A673 (cell line): ENCODE results near the gene ENDOG. TPM values are rescaled to one million over a fixed set of nuclear protein-coding genes. Genes with fewer than 3 reads are reported as not detected.

Experiments
- BruUV-seq: library from RNA; stranded (reverse); fragments of 400-500 nt; replicated peaks from 2 replicates; lab custom pipeline; 2021; lab: Mats Ljungman, UMichigan
- CTCF ChIA-PET: fragments of 300-600 bp; sonication (Branson Sonifier 250); formaldehyde crosslinking; loops from one replicate; lab custom pipeline; 2022; ENCODE audit warnings: antibody characterized with exemption; lab: Charles Lee
- POLR2A ChIA-PET: fragments of 300-600 bp; sonication (Branson Sonifier 250); formaldehyde crosslinking; loops from one replicate; lab custom pipeline; 2022; ENCODE audit warnings: antibody characterized with exemption; ENCODE audit not compliant: low non-redundant PET; lab: Charles Lee
- DNase-seq: peaks from one replicate; pipeline ENCODE4 v3.0.0-alpha.2; 2015; ENCODE audit warnings: low spot score
- H3K27ac ChIP-seq: fragments of 200-600 bp; sonication (generic); 2 replicates; pipeline ENCODE4 v1.5.1; 2016; ENCODE audit warnings: mixed run types, low read depth, mild to moderate bottlenecking, mixed read lengths, antibody characterized with exemption, low read length; ENCODE audit not compliant: poor library complexity, severe bottlenecking
- H3K27me3 ChIP-seq: fragments of 200-600 bp; sonication (generic); replicated peaks from 2 replicates; pipeline ENCODE4 v1.6.1; 2017; ENCODE audit warnings: mixed run types, low read depth, mild to moderate bottlenecking, mixed read lengths, antibody characterized with exemption, low read length; ENCODE audit not compliant: insufficient read depth, poor library complexity
- H3K36me3 ChIP-seq: fragments of 200-600 bp; sonication (generic); 2 replicates; pipeline ENCODE4 v1.6.1; 2016; ENCODE audit warnings: mixed run types, mild to moderate bottlenecking, mixed read lengths, antibody characterized with exemption, low read length; ENCODE audit not compliant: insufficient read depth, poor library complexity, severe bottlenecking
- H3K4me1 ChIP-seq: fragments of 200-600 bp; sonication (generic); 2 replicates; pipeline ENCODE4 v1.6.1; 2017; ENCODE audit warnings: mixed run types, mild to moderate bottlenecking, mixed read lengths, antibody characterized with exemption, low read length; ENCODE audit not compliant: insufficient read depth, poor library complexity, severe bottlenecking
- H3K4me3 ChIP-seq: fragments of 200-600 bp; sonication (generic); 2 replicates; pipeline ENCODE4 v1.5.1; 2016; ENCODE audit warnings: low read depth, mixed run types, mild to moderate bottlenecking, mixed read lengths, low read length; ENCODE audit not compliant: poor library complexity, severe bottlenecking
- H3K9me3 ChIP-seq: fragments of 200-600 bp; sonication (generic); 2 replicates; pipeline ENCODE4 v1.6.1; 2016; ENCODE audit warnings: mixed run types, low read depth, mild to moderate bottlenecking, mixed read lengths, antibody characterized with exemption, low read length; ENCODE audit not compliant: poor library complexity, severe bottlenecking
- CTCF ChIP-seq: fragments of 300-800, 200-600 bp; sonication (generic); conservative IDR thresholded peaks from 2 replicates; pipeline ENCODE4 v1.5.1; 2017; ENCODE audit warnings: low read depth, mild to moderate bottlenecking, antibody characterized with exemption, low read length, moderate library complexity, mixed read lengths
- EZH2 ChIP-seq: fragments of 200-600 bp; sonication (generic); IDR thresholded peaks from 2 replicates; pipeline ENCODE4 v1.6.1; 2017; ENCODE audit warnings: borderline replicate concordance, low read depth, mild to moderate bottlenecking, mixed read lengths, antibody characterized with exemption, low read length; ENCODE audit not compliant: poor library complexity, severe bottlenecking
- intact Hi-C: fragments of 100-400 bp; cut with micrococcal nuclease; formaldehyde crosslinking; loops from one replicate; pipeline ENCODE4 v1.10.0; 2022; ENCODE audit not compliant: unreplicated experiment
- total RNA-seq: library from RNA; stranded (reverse); gene quantifications from 2 replicates; pipeline ENCODE4 v1.2.3, GENCODE V29; 2021

The ENDOG gene
- total RNA-seq, 1 experiment from 2014 or later = 46.7 TPM

DNA sequence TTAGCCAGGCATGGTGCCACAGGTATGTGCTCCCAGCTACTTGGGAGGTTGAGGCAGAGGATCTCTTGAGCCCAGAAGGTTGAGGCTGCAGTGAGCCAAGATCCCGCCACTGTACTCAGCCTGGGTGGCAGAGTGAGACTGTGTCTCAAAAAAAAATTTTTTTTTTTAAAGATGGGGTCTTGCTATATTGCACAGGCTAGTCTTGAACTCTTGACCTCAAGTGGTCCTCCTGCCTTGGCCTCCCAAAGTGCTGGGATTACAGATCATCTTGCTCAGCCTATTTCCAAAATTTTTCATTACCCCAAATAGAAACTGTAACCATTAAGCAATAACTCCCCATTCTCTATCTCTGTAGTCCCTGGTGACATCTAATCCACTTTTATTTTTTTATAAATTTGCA, 35.6 kb upstream of the ENDOG start:
- Histone ChIP-seq H3K27me3 (no peaks in the 10 kb centered on the region), H3K27ac (no peak overlapping the region), H3K4me1 (peaks cover 7% of the 10 kb centered on the region), H3K4me3 (no peak overlapping the region), H3K9me3 (no peaks in the 10 kb centered on the region), H3K36me3 (no peaks in the 10 kb centered on the region)
- BruUV-seq = no TSS peak
- POLR2A ChIA-PET = no interaction called here
- TF ChIP-seq EZH2 = no peak
- TF ChIP-seq CTCF = no peak
- no peak for DNase-seq
- intact Hi-C loops = no loop called here
- CTCF ChIA-PET = no interaction called here

DNA sequence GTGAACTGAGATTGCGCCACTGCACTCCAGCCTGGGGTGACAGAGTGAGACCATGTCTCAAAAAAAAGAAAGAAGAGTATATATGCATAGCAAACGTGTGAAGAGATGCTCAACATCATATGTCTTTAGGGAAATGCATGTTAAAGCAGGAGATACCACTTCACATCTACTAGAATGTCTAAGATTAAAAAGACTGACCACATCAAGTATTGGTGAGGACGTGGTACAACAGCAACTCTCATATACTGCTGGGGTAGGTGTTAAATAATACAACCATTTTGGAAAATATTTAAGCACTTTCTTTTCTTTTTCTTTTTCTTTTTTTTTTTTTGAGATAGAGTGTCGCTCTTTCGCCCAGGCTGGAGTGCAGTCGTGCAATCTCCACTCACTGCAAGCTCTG, 32.9 kb upstream of the ENDOG start:
- POLR2A ChIA-PET = interaction anchor here (0.6 kb wide), 1 partner anchor 302 kb away, joined by 10 read pairs; no protein-coding TSS in a partner anchor
- Histone ChIP-seq H3K36me3 (no peaks in the 10 kb centered on the region), H3K27me3 (no peaks in the 10 kb centered on the region), H3K4me3 (no peak overlapping the region), H3K4me1 (peaks cover 7% of the 10 kb centered on the region), H3K27ac (no peak overlapping the region), H3K9me3 (no peaks in the 10 kb centered on the region)
- intact Hi-C loops = no loop called here
- TF ChIP-seq CTCF (no peak), EZH2 (no peak)
- no TSS peak for BruUV-seq
- CTCF ChIA-PET = no interaction called here
- DNase-seq = no peak

DNA sequence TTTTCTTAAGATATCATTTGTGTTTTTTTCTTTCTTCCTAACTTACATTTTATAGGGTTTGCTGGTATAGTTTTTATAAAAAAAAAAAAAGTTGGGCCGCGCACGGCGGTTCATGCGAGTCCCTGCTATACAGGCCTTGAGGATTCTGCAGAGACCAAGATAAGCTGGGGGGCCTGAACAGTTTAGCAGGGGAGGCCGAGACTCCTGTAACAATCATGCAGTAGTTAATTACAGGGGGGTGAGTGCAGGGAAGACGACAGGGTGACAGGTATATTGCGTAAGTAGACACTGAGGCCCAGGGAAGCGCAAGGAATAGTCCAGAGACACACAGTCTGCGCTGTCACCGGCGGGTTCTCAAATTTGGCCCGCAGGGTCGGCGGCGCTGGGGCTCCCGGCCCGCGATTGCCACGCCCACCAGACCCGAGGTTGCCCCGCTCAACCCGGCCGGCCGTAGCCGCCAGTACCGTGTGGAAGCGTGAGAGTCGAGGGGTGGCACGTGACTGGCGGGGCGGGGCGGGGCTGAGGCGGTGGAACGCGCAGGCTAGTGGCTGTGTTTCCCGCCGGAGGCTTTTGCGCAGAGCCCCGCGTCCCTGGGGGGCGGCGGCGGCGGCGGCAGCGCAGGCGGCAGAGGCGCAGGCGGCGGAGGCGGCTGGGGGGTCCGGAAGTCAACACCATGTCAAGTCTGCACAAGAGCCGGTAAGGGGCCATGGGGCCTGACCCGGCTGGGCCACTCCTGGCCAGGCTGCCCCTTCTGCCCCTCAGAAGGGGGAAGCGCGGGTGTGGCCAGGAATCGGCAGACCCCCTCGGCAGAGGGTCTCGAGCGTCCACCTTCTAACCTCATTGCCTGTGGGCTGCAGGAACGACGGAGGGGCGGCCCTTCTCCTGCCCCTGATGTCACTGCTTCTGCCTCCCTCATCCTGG, 31.4 kb upstream of the ENDOG start, which contains the start of gene TBC1D13:
Gene TBC1D13 (plus strand): TSS at position 573 of the 921 bp plus-strand sequence. CDS start 101 bp downstream, at position 674.
- Histone ChIP-seq H3K4me1 (peaks cover 7% of the 10 kb centered on the region), H3K27ac (peak within 1 kb of the TSS; percentile 66), H3K36me3 (no peaks in the 10 kb centered on the region), H3K4me3 (peak within 1 kb of the TSS; percentile 86), H3K27me3 (no peaks in the 10 kb centered on the region), H3K9me3 (no peaks in the 10 kb centered on the region)
- BruUV-seq = no TSS peak
- TF ChIP-seq CTCF = no peak
- no peak for TF ChIP-seq EZH2
- POLR2A ChIA-PET = no interaction called here
- DNase-seq = peak; percentile 90
- intact Hi-C loops = no loop called here
- CTCF ChIA-PET = no interaction called here
